PC-9 (cell line): Measurements from ENCODE around the gene DPP10. TPM values are rescaled to one million over a fixed set of nuclear protein-coding genes. Genes with fewer than 3 reads are reported as not detected.

Experiments used
- BruUV-seq: library from RNA; stranded (reverse); fragments of 400-500 nt; replicated peaks from 2 replicates; lab custom pipeline; 2021; lab: Mats Ljungman, UMichigan
- CTCF ChIA-PET: fragments of 300-600 bp; sonication (Branson Sonifier 250); formaldehyde crosslinking; loops from one replicate; lab custom pipeline; 2022; ENCODE audit warnings: antibody characterized with exemption; lab: Charles Lee
- POLR2A ChIA-PET: fragments of 300-600 bp; sonication (Branson Sonifier 250); formaldehyde crosslinking; loops from one replicate; lab custom pipeline; 2022; ENCODE audit warnings: antibody characterized with exemption; ENCODE audit not compliant: unreplicated experiment; lab: Charles Lee
- DNase-seq, 2 experiments: peaks; one replicate each; pipeline versions ENCODE4 v3.0.0 to v3.0.0-alpha.2; 2015 to 2022; ENCODE audit warnings: mixed read lengths in 1 of 2
- H2AFZ ChIP-seq: fragments of 200-600 bp; sonication (generic); 2 replicates; pipeline ENCODE4 v1.8.1; 2017; ENCODE audit warnings: antibody characterized with exemption
- H3F3A ChIP-seq: fragments of 200-600 bp; sonication (generic); 2 replicates; pipeline ENCODE4 v1.8.1; 2017; ENCODE audit warnings: antibody characterized with exemption, mild to moderate bottlenecking, low read depth; ENCODE audit not compliant: insufficient read depth
- H3K27ac ChIP-seq: fragments of 200-600 bp; sonication (generic); 2 replicates; pipeline ENCODE4 v1.6.1; 2016; ENCODE audit warnings: mixed run types
- H3K27me3 ChIP-seq: fragments of 200-600 bp; sonication (generic); 2 replicates; pipeline ENCODE4 v1.6.1; 2016; ENCODE audit warnings: low read depth, mixed run types; ENCODE audit not compliant: insufficient read depth
- H3K36me3 ChIP-seq: fragments of 200-600 bp; sonication (generic); 2 replicates; pipeline ENCODE4 v1.6.1; 2016; ENCODE audit warnings: low read depth, mixed run types
- H3K4me1 ChIP-seq: fragments of 200-600 bp; sonication (generic); replicated peaks from 2 replicates; pipeline ENCODE4 v1.6.1; 2016; ENCODE audit warnings: mixed run types; ENCODE audit not compliant: insufficient read depth
- H3K4me2 ChIP-seq: fragments of 200-600 bp; sonication (generic); 2 replicates; pipeline ENCODE4 v1.6.1; 2017; ENCODE audit warnings: mixed run types
- H3K4me3 ChIP-seq: fragments of 200-600 bp; sonication (generic); 2 replicates; pipeline ENCODE4 v1.6.1; 2016; ENCODE audit warnings: mixed run types
- H3K79me2 ChIP-seq: fragments of 200-600 bp; sonication (generic); 2 replicates; pipeline ENCODE4 v1.6.1; 2017; ENCODE audit warnings: low read depth, mixed run types
- H3K9me2 ChIP-seq: fragments of 200-600 bp; sonication (generic); 2 replicates; pipeline ENCODE4 v1.8.1; 2017; ENCODE audit warnings: mild to moderate bottlenecking; ENCODE audit not compliant: insufficient read depth
- H3K9me3 ChIP-seq: fragments of 200-600 bp; sonication (generic); 2 replicates; pipeline ENCODE4 v1.8.1; 2016; ENCODE audit warnings: low read depth; ENCODE audit not compliant: insufficient read depth
- H4K20me1 ChIP-seq: fragments of 200-600 bp; sonication (generic); 2 replicates; pipeline ENCODE4 v1.8.1; 2017; ENCODE audit not compliant: insufficient read depth
- CTCF ChIP-seq: fragments of 200-600 bp; sonication (generic); conservative IDR thresholded peaks from 2 replicates; pipeline ENCODE4 v1.6.1; 2017; ENCODE audit warnings: mixed run types, antibody characterized with exemption, mild to moderate bottlenecking, moderate library complexity
- EZH2 ChIP-seq: fragments of 200-600 bp; sonication (generic); IDR thresholded peaks from 2 replicates; pipeline ENCODE4 v1.8.0; 2017; ENCODE audit warnings: antibody characterized with exemption, low read depth
- intact Hi-C: fragments of 100-400 bp; cut with micrococcal nuclease; formaldehyde crosslinking; loops from one replicate; pipeline ENCODE4 v1.10.0; 2022; ENCODE audit not compliant: unreplicated experiment
- total RNA-seq: library from RNA; stranded (reverse); gene quantifications from 2 replicates; pipeline ENCODE4 v1.2.3, GENCODE V29; 2021

Gene DPP10
- total RNA-seq, 1 experiment from 2014 or later: not detected

DNA sequence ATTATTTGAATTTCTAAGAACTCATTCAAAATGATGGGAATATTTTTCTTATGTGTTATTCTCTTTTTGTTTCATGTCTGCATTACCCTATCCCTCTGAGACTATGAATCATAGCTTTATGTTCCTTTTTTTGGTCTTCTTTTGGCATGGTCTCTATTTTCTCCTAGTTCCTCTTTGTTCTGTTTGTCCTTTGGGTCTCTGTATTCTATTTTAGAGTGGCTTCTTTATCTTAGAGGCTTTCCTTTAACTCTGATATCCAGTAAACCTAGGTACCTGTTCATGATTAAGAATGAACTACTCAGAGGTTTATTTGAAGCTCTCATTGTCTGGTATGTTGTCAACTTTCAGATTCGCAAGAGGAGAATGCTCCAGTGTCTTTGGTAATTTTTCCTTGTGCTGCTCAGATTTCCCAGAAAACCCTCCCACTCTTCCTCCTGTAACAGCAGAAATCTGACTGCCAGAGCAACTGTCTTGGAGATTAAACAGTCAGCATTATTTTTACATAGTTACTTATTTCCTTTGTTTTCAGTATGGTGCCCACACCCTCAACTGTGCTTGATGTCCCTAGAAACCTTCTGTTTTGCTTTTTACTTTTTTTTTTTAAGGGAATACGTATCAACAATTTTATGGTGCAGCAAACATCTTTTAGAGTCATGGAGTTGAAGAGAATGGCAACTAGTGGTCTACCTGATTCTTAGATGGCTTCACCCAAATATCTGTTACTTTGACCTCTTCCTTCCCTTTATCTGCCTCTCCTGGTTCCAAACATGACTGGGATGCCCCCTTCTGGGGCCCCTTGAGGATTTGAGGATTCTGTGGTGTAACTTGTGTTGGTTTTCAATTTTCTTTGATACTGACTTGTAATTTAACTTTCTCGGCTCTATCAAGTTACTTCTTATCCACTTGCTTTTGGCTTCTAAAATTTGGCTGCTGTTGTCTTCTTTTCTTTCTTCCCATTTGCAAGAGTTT lies 92.0 kb downstream of the DPP10 start:
- no peaks in the 10 kb centered on the region for H3K4me1 ChIP-seq
- H3K4me3 ChIP-seq: no peak overlapping the region
- no peaks in the 10 kb centered on the region for H3K9me2 ChIP-seq
- no peak overlapping the region for H3K4me2 ChIP-seq
- H3F3A ChIP-seq: no peaks in the 10 kb centered on the region
- no peak overlapping the region for H3K27ac ChIP-seq
- CTCF ChIA-PET: no interaction called here
- TF ChIP-seq EZH2 (no peak), CTCF (no peak)
- no TSS peak for BruUV-seq
- 0 out of 2 replicates have a peak, but pooled peaks cover 8% of the 10 kb centered on the region for H3K27me3 ChIP-seq
- DNase-seq: no peak
- no peaks in the 10 kb centered on the region for H4K20me1 ChIP-seq
- POLR2A ChIA-PET: no interaction called here
- H3K36me3 ChIP-seq: no peaks in the 10 kb centered on the region
- H3K79me2 ChIP-seq: no peaks in the 10 kb centered on the region
- H2AFZ ChIP-seq: no peak overlapping the region
- no peaks in the 10 kb centered on the region for H3K9me3 ChIP-seq
- intact Hi-C loops: no loop called here

DNA sequence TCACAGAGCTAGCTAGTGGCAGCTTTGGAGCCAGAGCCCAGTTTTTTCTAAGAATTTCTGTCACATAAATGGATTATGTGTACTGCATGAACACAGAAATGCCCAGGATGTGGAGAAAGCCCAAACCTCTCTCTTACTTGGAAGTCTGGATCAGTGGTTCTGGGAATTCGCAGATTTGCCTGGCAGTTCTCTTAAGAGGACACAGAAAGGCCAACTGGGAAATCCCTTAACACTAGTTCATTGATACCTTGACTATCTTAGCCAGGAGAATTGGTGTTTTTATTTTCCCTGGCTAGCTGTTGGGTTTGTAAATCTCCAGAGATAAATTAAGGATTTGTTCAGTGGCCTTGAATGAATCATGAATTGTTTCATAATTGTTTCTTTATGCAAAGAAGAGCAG lies 95.3 kb downstream of the DPP10 start:
- H3K36me3 ChIP-seq: no peaks in the 10 kb centered on the region
- no peak overlapping the region for H3K27ac ChIP-seq
- ChIA-PET CTCF (no interaction called here), POLR2A (no interaction called here)
- H3K4me2 ChIP-seq: no peak overlapping the region
- H4K20me1 ChIP-seq: no peaks in the 10 kb centered on the region
- H3K27me3 ChIP-seq: 0 out of 2 replicates have a peak, but pooled peaks cover 8% of the 10 kb centered on the region
- TF ChIP-seq EZH2: no peak
- no peak for TF ChIP-seq CTCF
- H2AFZ ChIP-seq: no peak overlapping the region
- no peaks in the 10 kb centered on the region for H3K9me3 ChIP-seq
- no peaks in the 10 kb centered on the region for H3K9me2 ChIP-seq
- intact Hi-C loops: no loop called here
- H3K79me2 ChIP-seq: no peaks in the 10 kb centered on the region
- no peaks in the 10 kb centered on the region for H3K4me1 ChIP-seq
- H3K4me3 ChIP-seq: no peak overlapping the region
- H3F3A ChIP-seq: no peaks in the 10 kb centered on the region
- DNase-seq: no peak
- BruUV-seq: no TSS peak

DNA sequence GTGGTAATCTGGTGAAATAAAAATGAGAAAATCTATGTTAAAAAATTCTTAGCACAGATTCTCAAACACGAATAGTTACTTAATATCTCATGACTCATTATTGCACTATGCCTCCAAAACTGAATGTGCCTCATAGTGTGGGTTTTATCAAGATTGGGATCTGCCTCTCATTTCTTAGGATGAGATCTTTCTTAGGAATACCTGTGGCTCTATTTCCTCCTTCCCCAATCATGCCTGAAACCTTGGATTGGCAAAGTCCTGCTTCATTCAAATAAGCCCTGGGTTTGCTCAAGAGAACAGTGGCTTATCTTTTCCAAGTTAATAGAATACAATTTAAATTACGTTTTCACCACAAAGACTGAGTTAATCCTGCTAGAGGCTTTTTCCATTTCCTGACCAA lies 100.3 kb downstream of the DPP10 start:
- H3K4me2 ChIP-seq: no peak overlapping the region
- 0 out of 2 replicates have a peak, but pooled peaks cover 3% of the 10 kb centered on the region for H3K27me3 ChIP-seq
- no peak overlapping the region for H3K4me3 ChIP-seq
- TF ChIP-seq EZH2 (no peak), CTCF (no peak)
- ChIA-PET POLR2A (no interaction called here), CTCF (no interaction called here)
- DNase-seq: no peak
- BruUV-seq: no TSS peak
- no peak overlapping the region for H2AFZ ChIP-seq
- intact Hi-C loops: no loop called here
- no peak overlapping the region for H3K27ac ChIP-seq
- no peaks in the 10 kb centered on the region for H3F3A ChIP-seq
- H3K9me2 ChIP-seq: no peaks in the 10 kb centered on the region
- no peaks in the 10 kb centered on the region for H3K36me3 ChIP-seq
- no peaks in the 10 kb centered on the region for H3K9me3 ChIP-seq
- no peaks in the 10 kb centered on the region for H3K79me2 ChIP-seq
- no peaks in the 10 kb centered on the region for H4K20me1 ChIP-seq
- H3K4me1 ChIP-seq: no peaks in the 10 kb centered on the region
